NCI-H345 treated with DMSO at 0.1 percent for 48 hours (cell line): Measurements from ENCODE around the gene TPH2.

Experiments
- DNase-seq: peaks from one replicate; lab custom pipeline; 2025; ENCODE audit not compliant: unreplicated experiment; lab: John Stamatoyannopoulos, UW

TPH2 gene

GRCh38 chr12:72030277-72030676 lies 91.6 kb downstream of the TPH2 start:
- no peak for DNase-seq

- DNase-seq, result no peak
These were observed 92.4 kb downstream of the TPH2 start for GRCh38 chr12:72031066-72031465.

GRCh38 chr12:72033991-72034390 lies 95.3 kb downstream of the TPH2 start:
- no peak for DNase-seq

GRCh38 chr12:72035625-72036024 lies 97.0 kb downstream of the TPH2 start:
- DNase-seq, result no peak

GRCh38 chr12:72036393-72036792 lies 97.7 kb downstream of the TPH2 start:
- no peak for DNase-seq

GRCh38 chr12:72037006-72037795 lies 98.6 kb downstream of the TPH2 start:
- DNase-seq, result no peak

- no peak for DNase-seq
These were observed 103.2 kb downstream of the TPH2 start for GRCh38 chr12:72041811-72042210.

GRCh38 chr12:72053604-72054003 lies 115.0 kb downstream of the TPH2 start:
- DNase-seq, result no peak

DNA sequence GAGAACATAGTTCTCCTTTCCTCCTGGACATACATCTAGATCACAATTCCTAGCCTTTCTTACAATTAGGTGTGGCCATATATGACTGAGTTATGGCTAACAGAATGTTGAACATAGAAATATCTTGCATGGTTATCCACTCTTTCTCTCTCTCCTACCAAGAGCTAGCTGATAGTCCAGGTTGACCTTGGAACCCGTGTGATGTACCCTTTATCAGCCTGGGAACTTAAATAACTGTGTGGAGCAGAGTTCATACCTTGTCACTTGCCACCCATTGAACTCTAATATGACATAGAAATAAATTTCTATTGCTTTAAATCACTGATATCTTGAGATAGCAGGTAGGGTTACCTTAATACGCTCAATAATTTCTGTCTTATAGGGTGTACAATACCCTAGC lies 115.9 kb downstream of the TPH2 start:
- no peak for DNase-seq

GRCh38 chr12:72057330-72057914 lies 118.8 kb downstream of the TPH2 start:
- peak; percentile 24 for DNase-seq

GRCh38 chr12:72063073-72063472 lies 124.4 kb downstream of the TPH2 start:
- no peak for DNase-seq

- DNase-seq, result no peak
These were observed 132.4 kb downstream of the TPH2 start for GRCh38 chr12:72071030-72071429.

GRCh38 chr12:72072592-72073212 lies 134.1 kb downstream of the TPH2 start:
- no peak for DNase-seq

GRCh38 chr12:72074065-72074464 lies 135.4 kb downstream of the TPH2 start:
- DNase-seq, result no peak

DNA sequence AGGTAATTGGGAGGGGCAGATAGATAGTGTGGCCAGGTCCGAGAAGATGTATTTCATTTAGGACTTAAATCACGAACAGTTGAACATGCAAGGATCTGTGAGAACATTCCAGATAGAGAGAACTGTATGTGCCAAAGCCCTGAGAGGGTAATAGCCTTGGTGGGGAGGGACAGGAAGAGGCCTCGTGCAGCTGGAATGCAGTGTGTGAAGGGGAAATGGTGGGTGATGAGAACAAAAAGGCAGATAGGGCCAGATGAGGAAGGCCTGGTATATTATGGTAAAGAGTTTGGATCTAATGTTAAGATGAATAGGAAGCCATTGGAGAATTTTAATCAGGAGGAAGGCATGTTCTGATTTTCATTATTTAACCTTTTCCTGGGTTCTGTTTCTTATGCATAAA lies 136.3 kb downstream of the TPH2 start:
- no peak for DNase-seq

DNA sequence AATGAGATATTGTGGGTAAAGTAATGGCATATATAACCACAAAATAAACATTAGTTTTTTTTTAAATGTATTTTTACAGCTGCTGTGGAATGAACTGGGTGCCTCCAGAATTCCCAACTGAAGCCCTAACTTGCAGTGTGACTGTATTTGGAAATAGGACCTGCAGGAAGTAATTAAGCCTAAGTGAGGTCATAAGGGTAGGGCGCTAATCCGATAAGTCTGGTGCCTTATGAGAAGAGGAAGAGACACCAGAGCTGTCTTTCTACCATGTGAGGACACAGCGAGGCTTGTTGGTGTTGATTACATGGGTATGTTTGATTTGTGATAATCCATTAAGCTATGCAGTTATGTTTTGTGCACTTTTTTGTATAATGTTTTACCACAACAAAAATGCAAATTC lies 136.8 kb downstream of the TPH2 start:
- DNase-seq, result no peak

- no peak for DNase-seq
These were observed 137.4 kb downstream of the TPH2 start for GRCh38 chr12:72075891-72076557.

GRCh38 chr12:72076558-72076915 lies 137.9 kb downstream of the TPH2 start:
- DNase-seq, result no peak

- peak; percentile 76 for DNase-seq
These were observed 138.6 kb downstream of the TPH2 start for GRCh38 chr12:72077111-72077820.

DNA sequence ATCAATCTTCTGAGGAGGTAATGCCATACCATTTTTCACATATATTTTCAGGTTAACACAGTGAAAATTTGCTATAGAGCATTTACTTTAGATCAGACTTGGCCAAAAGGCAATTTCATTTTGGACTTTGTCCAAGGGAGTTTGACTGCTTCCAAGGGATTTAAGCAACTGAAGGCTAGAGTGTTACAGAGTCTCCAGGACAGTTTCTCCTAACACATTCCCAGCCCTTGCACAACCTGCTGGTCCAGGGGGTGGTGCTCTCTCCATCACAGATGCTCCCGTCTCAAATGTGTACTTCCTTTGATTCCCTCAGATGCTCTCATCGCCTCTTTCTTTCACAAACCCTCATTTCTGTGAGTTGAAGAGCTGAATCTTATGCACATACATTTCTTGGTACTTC lies 143.1 kb downstream of the TPH2 start:
- no peak for DNase-seq
